Fibroblast of villous mesenchyme (primary cell): ENCODE results near the gene SNX21. TPM values are rescaled to one million over a fixed set of nuclear protein-coding genes. Genes with fewer than 3 reads are reported as not detected.
"Not testable (repeated sequence)": the region's sequence is repeated elsewhere in the genome, so short reads cannot be mapped to it uniquely, and the experiment has no call there.

Source experiments
- DNase-seq: peaks from one replicate; pipeline ENCODE4 v3.0.0-alpha.2; 2010; ENCODE audit warnings: low read depth
- H3K4me3 ChIP-seq: 2 replicates; pipeline ENCODE4 v1.5.1; 2011; ENCODE audit warnings: low read depth, mild to moderate bottlenecking, low read length
- CTCF ChIP-seq: IDR thresholded peaks from 2 replicates; pipeline ENCODE4 v1.5.1; 2012; ENCODE audit warnings: low read depth, mild to moderate bottlenecking, low read length; ENCODE audit not compliant: insufficient read depth
- total RNA-seq: library from RNA; depleted of rRNA; stranded (reverse); fragments of >200 nt; gene quantifications from 2 replicates; pipeline ENCODE4 v1.2.3, GENCODE V29; 2012

The SNX21 gene
- total RNA-seq, 1 donor, result 50.5 TPM

- H3K4me3 ChIP-seq, result no peak overlapping the region
- peak; percentile 50 for TF ChIP-seq CTCF
- no peak for DNase-seq
These were observed 9.4 kb upstream of the SNX21 start for GRCh38 chr20:45823949-45824835.

- peak; percentile 38 for DNase-seq
- no peak overlapping the region for H3K4me3 ChIP-seq
- TF ChIP-seq CTCF, result no peak
These were observed 7.1 kb upstream of the SNX21 start for GRCh38 chr20:45826381-45827019.

GRCh38 chr20:45827030-45827652 is 6.5 kb upstream of the SNX21 start, which contains the start of gene TNNC2:
Gene TNNC2 (minus strand): TSS chr20:45827312. CDS start chr20:45827248, 64 bp downstream.
- no peak for TF ChIP-seq CTCF
- H3K4me3 ChIP-seq, result no peak within 1 kb of the TSS
- no peak for DNase-seq

GRCh38 chr20:45827712-45828111 is 5.9 kb upstream of the SNX21 start:
- DNase-seq, result no peak
- no peak for TF ChIP-seq CTCF
- no peak overlapping the region for H3K4me3 ChIP-seq

GRCh38 chr20:45828589-45828988 is 5.0 kb upstream of the SNX21 start:
- no peak for TF ChIP-seq CTCF

GRCh38 chr20:45829673-45830106 is 3.9 kb upstream of the SNX21 start:
- not testable (repeated sequence) for H3K4me3 ChIP-seq, DNase-seq

More at GRCh38 chr20:45828589-45828988, 5.0 kb upstream of the SNX21 start:
- no peak overlapping the region for H3K4me3 ChIP-seq
- DNase-seq, result no peak

GRCh38 chr20:45832619-45833018 is 980 bp upstream of the SNX21 start:
- TF ChIP-seq CTCF, result no peak
- no peak overlapping the region for H3K4me3 ChIP-seq
- DNase-seq, result no peak
